ENCODE data around the gene RBM17.
"Not testable (repeated sequence)": the region's sequence is repeated elsewhere in the genome, so short reads cannot be mapped to it uniquely, and the experiment has no call there.

The RBM17 gene

DNA sequence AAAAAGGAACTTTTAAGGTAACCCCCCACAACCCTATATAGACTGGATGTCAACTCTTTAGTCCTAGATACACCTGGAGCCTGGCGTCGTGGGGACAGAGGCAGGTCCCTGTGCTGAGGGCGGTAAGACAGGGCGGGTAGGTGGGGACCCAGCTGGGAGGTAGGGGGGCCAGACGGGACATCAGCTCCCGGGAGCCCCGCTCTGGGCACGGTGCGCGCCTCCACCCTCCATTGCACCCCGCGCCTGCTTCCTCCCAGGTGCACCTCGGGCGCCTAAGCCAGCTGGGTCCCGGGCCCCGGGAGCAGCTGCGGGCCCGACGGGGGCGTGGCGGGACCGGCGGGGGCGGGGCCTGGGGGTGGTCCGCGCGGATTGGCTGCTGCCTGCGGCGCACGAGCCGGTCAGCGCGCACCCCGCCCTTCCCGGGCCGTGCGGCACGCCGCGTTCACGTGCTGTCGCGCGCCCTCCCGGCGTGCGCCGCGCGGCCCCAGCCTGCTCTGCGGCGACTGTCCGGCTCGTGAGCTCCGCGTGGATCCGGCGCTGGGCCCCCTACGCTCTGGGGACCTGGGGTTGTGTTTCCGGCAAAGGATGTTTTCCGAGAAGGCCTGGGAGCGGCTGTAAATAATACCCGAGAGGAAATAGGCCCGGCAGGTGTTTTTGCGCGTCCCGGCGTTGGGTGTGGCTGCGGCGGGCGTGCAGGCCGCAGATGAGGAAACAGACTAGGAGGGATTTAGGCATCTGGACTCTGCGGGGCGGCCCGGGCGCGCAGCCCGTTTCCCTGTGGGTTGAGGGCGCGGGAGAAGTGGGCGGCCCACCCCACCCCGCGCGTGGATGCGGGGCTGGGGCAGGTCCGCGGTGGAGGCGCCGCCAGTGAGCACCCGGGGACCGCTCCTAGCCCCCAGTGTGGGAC lies 74.8 kb downstream of the RBM17 start:
- DNase-seq: peak; percentile 78

DNA sequence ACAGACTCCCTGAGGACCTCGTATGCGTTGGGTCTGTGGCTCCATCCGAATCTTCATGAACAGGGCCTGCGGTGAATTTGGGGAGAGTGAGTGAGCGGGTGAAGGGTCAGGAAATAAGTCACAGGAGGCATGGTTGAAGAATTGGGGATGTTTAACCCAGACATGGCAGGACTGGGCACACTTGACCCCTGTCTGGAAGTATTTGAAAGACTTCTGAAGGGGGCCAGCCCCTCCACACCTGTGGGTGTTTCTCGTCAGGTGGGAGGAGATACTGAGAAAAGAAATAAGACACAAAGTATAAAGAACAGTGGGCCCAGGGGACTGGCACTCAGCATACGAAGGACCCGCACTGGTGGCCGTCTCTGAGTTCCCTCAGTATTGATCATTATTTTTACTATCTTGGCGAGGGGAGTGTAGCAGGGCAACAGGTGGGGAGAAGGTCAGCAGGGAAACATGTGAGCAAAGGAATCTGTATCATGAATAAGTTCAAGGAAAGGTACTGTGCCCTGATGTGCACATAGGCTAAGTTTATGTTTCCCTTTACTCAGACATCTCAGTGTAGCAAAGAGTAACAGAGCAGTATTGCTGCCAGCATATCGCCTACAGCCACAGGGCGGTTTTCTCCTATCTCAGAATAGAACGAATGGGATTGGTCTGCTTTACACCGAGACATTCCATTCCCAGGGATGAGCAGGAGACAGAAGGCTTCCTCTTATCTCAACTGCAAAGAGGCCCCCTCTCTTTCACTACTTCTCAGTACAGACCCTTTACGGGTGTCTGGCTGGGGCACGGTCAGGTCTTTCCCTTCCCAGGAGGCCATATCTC lies 75.6 kb downstream of the RBM17 start:
- DNase-seq: no peak

DNA sequence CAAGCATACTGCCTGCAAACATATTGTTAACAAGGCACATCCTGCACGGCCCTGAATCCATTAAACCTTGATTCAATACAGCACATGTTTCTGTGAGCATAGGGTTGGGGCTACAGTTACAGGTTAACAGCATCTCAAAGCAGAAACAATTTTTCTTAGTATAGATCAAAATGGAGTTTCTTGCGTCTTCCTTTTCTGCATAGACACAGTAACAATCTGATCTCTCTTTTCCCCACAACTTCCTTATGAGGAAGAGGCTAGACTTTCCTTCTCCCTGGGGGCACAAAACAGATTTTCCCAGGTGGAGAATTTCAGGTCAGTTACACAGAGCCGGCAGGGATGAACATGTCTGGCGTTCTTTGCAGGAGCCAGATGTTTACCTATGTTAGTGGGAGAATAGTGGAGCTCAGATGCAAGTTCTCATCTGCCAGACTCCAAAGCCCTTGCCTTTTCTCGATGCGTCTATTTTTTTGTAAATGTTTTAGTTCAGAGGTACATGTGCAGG lies 76.4 kb downstream of the RBM17 start:
- DNase-seq: no peak

DNA sequence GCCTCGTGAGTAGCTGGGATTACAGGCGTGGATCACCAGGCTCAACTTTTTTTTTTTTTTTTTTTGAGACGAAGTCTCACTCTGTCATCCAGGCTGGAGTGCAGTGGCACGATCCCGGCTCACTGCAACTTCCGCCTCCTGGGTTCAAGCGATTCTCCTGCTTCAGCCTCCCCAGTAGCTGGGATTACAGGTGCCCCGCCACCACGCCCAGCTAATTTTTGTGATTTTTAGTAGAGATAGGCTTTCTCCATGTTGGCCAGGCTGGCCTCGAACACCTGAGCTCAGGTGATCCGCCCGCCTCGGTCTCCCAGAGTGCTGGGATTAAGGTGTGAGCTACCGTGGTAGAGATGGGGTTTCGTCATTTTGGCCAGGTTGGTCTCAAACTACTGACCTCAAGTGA lies 77.1 kb downstream of the RBM17 start:
- not testable (repeated sequence) for DNase-seq

Data from NCI-H1092 treated with DMSO at 0.1 percent for 48 hours (cell line).